Uterus (tissue), 2 donors: ENCODE results near the gene NDN.
A peak's percentile ranks its signal among the peaks of the same experiment; 100 is the strongest.

ENCODE experiments used
- CTCF ChIP-seq, 4 experiments: fragments of 200-600 bp in 2 of 4; fragments of 450-650 bp in 2 of 4; sonication (generic) in 2 of 4; IDR thresholded peaks; one replicate each; pipeline ENCODE4 v1.5.1; 2016 to 2019; ENCODE audit warnings: antibody characterized with exemption in 4 of 4, mild to moderate bottlenecking in 2 of 4, moderate library complexity in 1 of 4
- POLR2A ChIP-seq, 2 donors: fragments of 450-650 bp; IDR thresholded peaks; one replicate each; pipeline ENCODE4 v1.6.1; 2016; ENCODE audit warnings: antibody characterized with exemption in 2 of 2, mild to moderate bottlenecking in 1 of 2, moderate library complexity in 1 of 2

- no peak for TF ChIP-seq CTCF (IDR thresholded peaks at IDR 0.05)
- TF ChIP-seq POLR2A (IDR thresholded peaks at IDR 0.05): peak in 1 of 2 donors; percentile 31
These were observed at the start of gene NDN for GRCh38 chr15:23687143-23687470.
